ELF-1 (cell line): ENCODE data around the gene CDH18.

Experiments used
- DNase-seq: peaks from one replicate; pipeline ENCODE4 v3.0.0-alpha.2; 2016; ENCODE audit warnings: low read depth, low spot score

The CDH18 gene

GRCh38 chr5:19928562-19929421 is 59.2 kb downstream of the CDH18 start:
- DNase-seq: no peak

GRCh38 chr5:19927919-19928318 is 60.1 kb downstream of the CDH18 start:
- DNase-seq: peak; percentile 79

- DNase-seq: no peak
Measured at GRCh38 chr5:19927170-19927569, 60.8 kb downstream of the CDH18 start.

- DNase-seq: no peak
Measured at GRCh38 chr5:19923742-19924141, 64.3 kb downstream of the CDH18 start.

GRCh38 chr5:19920761-19921160 is 67.2 kb downstream of the CDH18 start:
- DNase-seq: no peak

- no peak for DNase-seq
Measured at GRCh38 chr5:19918780-19919179, 69.2 kb downstream of the CDH18 start.

- DNase-seq: no peak
Measured at GRCh38 chr5:19917588-19918122, 70.3 kb downstream of the CDH18 start.

GRCh38 chr5:19910136-19910535 is 77.9 kb downstream of the CDH18 start:
- no peak for DNase-seq

- DNase-seq: no peak
Measured at GRCh38 chr5:19904766-19905165, 83.2 kb downstream of the CDH18 start.

- no peak for DNase-seq
Measured at GRCh38 chr5:19903611-19904010, 84.4 kb downstream of the CDH18 start.

- peak; percentile 20 for DNase-seq
Measured at GRCh38 chr5:19902316-19902934, 85.6 kb downstream of the CDH18 start.

- DNase-seq: no peak
Measured at GRCh38 chr5:19900269-19900668, 87.7 kb downstream of the CDH18 start.

- no peak for DNase-seq
Measured at GRCh38 chr5:19891658-19892057, 96.3 kb downstream of the CDH18 start.

- no peak for DNase-seq
Measured at GRCh38 chr5:19886123-19886917, 101.7 kb downstream of the CDH18 start.

GRCh38 chr5:19885040-19885824 is 102.8 kb downstream of the CDH18 start:
- DNase-seq: no peak

GRCh38 chr5:19880859-19881436 is 107.1 kb downstream of the CDH18 start:
- no peak for DNase-seq

- DNase-seq: no peak
Measured at GRCh38 chr5:19880458-19880857, 107.5 kb downstream of the CDH18 start.

GRCh38 chr5:19874811-19875210 is 113.2 kb downstream of the CDH18 start:
- no peak for DNase-seq

- no peak for DNase-seq
Measured at GRCh38 chr5:19866090-19866450, 121.9 kb downstream of the CDH18 start.

GRCh38 chr5:19865336-19866089 is 122.5 kb downstream of the CDH18 start:
- no peak for DNase-seq
